ENCODE data around the gene IFT57. TPM values are rescaled to one million over a fixed set of nuclear protein-coding genes. Genes with fewer than 3 reads are reported as not detected.

IFT57 gene
- total and polyA plus RNA-seq, 2 of the 8 experiments (the other 6 are each of a cell fraction or from before 2014, with no cell fraction given) = 15.1 to 27.8 TPM

GRCh38 chr3:108133858-108134554, 88.2 kb downstream of the IFT57 start (continued):
- TF ChIP-seq GTF2F1 (IDR thresholded peaks at IDR 0.05; ENCODE audit: borderline replicate concordance, low read depth, low read length) = no peak
- no peak for TF ChIP-seq YY1 (IDR thresholded peaks at IDR 0.05; ENCODE audit: low read depth, low read length)
- TF ChIP-seq CTBP2 (IDR thresholded peaks at IDR 0.05; ENCODE audit: borderline replicate concordance, insufficient read depth, insufficient read length, low read length) = no peak
- no peak for TF ChIP-seq E2F6 (IDR thresholded peaks at IDR 0.05)
- no peak for TF ChIP-seq POLR2AphosphoS5 (IDR thresholded peaks at IDR 0.05; ENCODE audit: low read depth, low read length)
- no peak for TF ChIP-seq BCL11A (IDR thresholded peaks at IDR 0.05; ENCODE audit: low read depth in 2 of 2, low read length in 2 of 2)
- no peak for TF ChIP-seq EGR1 (IDR thresholded peaks at IDR 0.05; ENCODE audit: borderline replicate concordance, low read depth, low read length)
